ENCODE measurements around the gene THAP11. TPM values are rescaled to one million over a fixed set of nuclear protein-coding genes. Genes with fewer than 3 reads are reported as not detected.

The THAP11 gene
- total and polyA plus RNA-seq, 2 of the 13 experiments (the other 11 are each of a cell fraction or from before 2014, with no cell fraction given) = 44.2 to 53.4 TPM

DNA sequence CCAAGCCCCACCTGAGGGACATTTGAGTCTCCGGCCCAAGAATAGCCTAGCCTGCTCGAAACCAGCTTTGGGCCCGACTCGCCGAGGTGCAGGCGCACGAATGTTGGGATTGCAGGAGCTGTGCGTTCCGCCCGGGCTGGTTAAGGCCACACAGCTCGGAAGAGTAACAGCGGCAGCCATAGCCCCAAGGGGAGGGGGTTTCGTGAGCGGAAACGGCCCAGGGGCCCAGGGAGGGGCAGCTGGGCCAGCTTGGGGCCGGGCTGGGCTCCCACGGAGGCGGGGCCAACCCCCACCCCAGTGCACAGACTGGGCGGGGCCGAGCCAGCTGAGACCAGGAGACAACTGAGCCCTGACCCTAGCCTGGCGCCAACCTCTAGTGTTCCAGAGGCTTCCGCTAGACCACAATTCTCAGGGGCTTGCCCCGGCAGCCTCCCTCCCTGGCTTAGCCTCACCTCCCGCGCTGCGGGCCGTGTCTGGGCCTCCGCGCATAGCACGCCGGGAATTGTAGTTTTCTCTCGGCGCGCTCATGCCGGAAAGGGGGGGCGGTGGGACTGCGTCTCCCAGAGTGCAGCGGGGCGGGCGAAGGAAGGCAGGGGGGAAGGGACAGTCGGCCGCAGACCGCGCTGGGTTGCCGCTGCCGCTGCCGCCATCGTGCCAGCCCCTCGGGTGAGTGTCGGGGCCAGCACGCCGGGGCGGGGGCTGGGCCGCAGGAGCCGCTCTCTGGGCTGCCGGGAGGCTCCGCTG lies 4.4 kb downstream of the THAP11 start, which contains the start of gene NUTF2 (continued):
- TF ChIP-seq HNRNPL (IDR thresholded peaks at IDR 0.05; ENCODE audit: low read depth, low read length) = peak; percentile 74
- TF ChIP-seq, protein P1, sequence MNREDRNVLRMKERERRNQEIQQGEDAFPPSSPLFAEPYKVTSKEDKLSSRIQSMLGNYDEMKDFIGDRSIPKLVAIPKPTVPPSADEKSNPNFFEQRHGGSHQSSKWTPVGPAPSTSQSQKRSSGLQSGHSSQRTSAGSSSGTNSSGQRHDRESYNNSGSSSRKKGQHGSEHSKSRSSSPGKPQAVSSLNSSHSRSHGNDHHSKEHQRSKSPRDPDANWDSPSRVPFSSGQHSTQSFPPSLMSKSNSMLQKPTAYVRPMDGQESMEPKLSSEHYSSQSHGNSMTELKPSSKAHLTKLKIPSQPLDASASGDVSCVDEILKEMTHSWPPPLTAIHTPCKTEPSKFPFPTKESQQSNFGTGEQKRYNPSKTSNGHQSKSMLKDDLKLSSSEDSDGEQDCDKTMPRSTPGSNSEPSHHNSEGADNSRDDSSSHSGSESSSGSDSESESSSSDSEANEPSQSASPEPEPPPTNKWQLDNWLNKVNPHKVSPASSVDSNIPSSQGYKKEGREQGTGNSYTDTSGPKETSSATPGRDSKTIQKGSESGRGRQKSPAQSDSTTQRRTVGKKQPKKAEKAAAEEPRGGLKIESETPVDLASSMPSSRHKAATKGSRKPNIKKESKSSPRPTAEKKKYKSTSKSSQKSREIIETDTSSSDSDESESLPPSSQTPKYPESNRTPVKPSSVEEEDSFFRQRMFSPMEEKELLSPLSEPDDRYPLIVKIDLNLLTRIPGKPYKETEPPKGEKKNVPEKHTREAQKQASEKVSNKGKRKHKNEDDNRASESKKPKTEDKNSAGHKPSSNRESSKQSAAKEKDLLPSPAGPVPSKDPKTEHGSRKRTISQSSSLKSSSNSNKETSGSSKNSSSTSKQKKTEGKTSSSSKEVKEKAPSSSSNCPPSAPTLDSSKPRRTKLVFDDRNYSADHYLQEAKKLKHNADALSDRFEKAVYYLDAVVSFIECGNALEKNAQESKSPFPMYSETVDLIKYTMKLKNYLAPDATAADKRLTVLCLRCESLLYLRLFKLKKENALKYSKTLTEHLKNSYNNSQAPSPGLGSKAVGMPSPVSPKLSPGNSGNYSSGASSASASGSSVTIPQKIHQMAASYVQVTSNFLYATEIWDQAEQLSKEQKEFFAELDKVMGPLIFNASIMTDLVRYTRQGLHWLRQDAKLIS (CRISPR knock-in tag; IDR thresholded peaks at IDR 0.05) = no peak
- no peak; the same call in 1 of the 2 replicates for TF ChIP-seq MTF1 (CRISPR knock-in tag; IDR thresholded peaks at IDR 0.05)
- TF ChIP-seq MBD4 (IDR thresholded peaks at IDR 0.05; ENCODE audit: borderline replicate concordance, low read length) = no peak
- TF ChIP-seq, protein P2, sequence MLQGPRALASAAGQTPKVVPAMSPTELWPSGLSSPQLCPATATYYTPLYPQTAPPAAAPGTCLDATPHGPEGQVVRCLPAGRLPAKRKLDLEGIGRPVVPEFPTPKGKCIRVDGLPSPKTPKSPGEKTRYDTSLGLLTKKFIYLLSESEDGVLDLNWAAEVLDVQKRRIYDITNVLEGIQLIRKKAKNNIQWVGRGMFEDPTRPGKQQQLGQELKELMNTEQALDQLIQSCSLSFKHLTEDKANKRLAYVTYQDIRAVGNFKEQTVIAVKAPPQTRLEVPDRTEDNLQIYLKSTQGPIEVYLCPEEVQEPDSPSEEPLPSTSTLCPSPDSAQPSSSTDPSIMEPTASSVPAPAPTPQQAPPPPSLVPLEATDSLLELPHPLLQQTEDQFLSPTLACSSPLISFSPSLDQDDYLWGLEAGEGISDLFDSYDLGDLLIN (CRISPR knock-in tag; IDR thresholded peaks at IDR 0.05; ENCODE audit: borderline replicate concordance) = peak; percentile 90; the same call in 1 of the 2 replicates
- peak; percentile 97 for TF ChIP-seq ZFY (CRISPR knock-in tag; IDR thresholded peaks at IDR 0.05)
- peak; percentile 62 for TF ChIP-seq ZBTB7B (CRISPR knock-in tag; IDR thresholded peaks at IDR 0.05)
- TF ChIP-seq, protein P3, sequence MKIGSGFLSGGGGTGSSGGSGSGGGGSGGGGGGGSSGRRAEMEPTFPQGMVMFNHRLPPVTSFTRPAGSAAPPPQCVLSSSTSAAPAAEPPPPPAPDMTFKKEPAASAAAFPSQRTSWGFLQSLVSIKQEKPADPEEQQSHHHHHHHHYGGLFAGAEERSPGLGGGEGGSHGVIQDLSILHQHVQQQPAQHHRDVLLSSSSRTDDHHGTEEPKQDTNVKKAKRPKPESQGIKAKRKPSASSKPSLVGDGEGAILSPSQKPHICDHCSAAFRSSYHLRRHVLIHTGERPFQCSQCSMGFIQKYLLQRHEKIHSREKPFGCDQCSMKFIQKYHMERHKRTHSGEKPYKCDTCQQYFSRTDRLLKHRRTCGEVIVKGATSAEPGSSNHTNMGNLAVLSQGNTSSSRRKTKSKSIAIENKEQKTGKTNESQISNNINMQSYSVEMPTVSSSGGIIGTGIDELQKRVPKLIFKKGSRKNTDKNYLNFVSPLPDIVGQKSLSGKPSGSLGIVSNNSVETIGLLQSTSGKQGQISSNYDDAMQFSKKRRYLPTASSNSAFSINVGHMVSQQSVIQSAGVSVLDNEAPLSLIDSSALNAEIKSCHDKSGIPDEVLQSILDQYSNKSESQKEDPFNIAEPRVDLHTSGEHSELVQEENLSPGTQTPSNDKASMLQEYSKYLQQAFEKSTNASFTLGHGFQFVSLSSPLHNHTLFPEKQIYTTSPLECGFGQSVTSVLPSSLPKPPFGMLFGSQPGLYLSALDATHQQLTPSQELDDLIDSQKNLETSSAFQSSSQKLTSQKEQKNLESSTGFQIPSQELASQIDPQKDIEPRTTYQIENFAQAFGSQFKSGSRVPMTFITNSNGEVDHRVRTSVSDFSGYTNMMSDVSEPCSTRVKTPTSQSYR (CRISPR knock-in tag; IDR thresholded peaks at IDR 0.05; ENCODE audit: borderline replicate concordance) = peak; percentile 94
- TF ChIP-seq, protein P4, sequence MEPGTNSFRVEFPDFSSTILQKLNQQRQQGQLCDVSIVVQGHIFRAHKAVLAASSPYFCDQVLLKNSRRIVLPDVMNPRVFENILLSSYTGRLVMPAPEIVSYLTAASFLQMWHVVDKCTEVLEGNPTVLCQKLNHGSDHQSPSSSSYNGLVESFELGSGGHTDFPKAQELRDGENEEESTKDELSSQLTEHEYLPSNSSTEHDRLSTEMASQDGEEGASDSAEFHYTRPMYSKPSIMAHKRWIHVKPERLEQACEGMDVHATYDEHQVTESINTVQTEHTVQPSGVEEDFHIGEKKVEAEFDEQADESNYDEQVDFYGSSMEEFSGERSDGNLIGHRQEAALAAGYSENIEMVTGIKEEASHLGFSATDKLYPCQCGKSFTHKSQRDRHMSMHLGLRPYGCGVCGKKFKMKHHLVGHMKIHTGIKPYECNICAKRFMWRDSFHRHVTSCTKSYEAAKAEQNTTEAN (CRISPR knock-in tag; conservative IDR thresholded peaks at IDR 0.05) = no peak
- no peak for TF ChIP-seq ZFYVE20 (CRISPR knock-in tag; IDR thresholded peaks at IDR 0.05; ENCODE audit: borderline replicate concordance, low read depth)
- TF ChIP-seq CC2D1A (CRISPR knock-in tag; IDR thresholded peaks at IDR 0.05) = 0 out of 2 replicates have a peak, but pooled peaks have one; percentile 43
- TF ChIP-seq, protein P5, sequence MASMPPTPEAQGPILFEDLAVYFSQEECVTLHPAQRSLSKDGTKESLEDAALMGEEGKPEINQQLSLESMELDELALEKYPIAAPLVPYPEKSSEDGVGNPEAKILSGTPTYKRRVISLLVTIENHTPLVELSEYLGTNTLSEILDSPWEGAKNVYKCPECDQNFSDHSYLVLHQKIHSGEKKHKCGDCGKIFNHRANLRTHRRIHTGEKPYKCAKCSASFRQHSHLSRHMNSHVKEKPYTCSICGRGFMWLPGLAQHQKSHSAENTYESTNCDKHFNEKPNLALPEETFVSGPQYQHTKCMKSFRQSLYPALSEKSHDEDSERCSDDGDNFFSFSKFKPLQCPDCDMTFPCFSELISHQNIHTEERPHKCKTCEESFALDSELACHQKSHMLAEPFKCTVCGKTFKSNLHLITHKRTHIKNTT (CRISPR knock-in tag; IDR thresholded peaks at IDR 0.05) = peak; percentile 71
- TF ChIP-seq, protein P6, sequence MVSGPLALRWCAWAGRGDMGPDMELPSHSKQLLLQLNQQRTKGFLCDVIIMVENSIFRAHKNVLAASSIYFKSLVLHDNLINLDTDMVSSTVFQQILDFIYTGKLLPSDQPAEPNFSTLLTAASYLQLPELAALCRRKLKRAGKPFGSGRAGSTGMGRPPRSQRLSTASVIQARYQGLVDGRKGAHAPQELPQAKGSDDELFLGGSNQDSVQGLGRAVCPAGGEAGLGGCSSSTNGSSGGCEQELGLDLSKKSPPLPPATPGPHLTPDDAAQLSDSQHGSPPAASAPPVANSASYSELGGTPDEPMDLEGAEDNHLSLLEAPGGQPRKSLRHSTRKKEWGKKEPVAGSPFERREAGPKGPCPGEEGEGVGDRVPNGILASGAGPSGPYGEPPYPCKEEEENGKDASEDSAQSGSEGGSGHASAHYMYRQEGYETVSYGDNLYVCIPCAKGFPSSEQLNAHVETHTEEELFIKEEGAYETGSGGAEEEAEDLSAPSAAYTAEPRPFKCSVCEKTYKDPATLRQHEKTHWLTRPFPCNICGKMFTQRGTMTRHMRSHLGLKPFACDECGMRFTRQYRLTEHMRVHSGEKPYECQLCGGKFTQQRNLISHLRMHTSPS (CRISPR knock-in tag; IDR thresholded peaks at IDR 0.05; ENCODE audit: low read depth) = peak; percentile 79; the same call in 1 of the 2 replicates
- no peak for TF ChIP-seq JUN (CRISPR knock-in tag; IDR thresholded peaks at IDR 0.05)
- TF ChIP-seq ZNF24 (IDR thresholded peaks at IDR 0.05) = no peak
- TF ChIP-seq ZFP62 (CRISPR knock-in tag; IDR thresholded peaks at IDR 0.05) = peak; percentile 97; the same call in 1 of the 2 replicates

Data from HepG2 (cell line).